ENCODE results near the gene DPP10. TPM values are rescaled to one million over a fixed set of nuclear protein-coding genes. Genes with fewer than 3 reads are reported as not detected.

DPP10 gene
- total and polyA plus RNA-seq, 4 experiments from 2014 or later, result not detected

DNA sequence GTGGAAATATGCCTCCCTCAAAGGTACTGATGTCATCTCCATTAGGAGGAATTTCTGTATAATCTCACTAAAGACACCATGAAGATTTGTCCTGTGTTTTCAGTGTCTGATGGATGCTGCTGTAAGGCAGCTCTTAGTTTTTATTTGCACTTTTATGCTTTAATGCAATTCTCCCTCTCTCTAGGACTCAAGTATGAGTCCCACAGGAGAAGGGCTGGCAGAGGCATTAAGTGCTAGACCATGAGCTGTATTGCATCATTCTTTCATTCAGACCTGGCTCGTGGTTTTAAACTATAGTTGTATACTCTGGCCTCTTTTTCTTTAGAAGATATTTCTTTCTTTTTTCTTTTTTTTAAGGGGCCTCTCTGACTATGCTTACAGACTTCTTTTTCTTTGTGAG, 805.6 kb downstream of the DPP10 start:
- H3K27ac Mint-ChIP-seq, result no peak overlapping the region
- H3K4me1 Mint-ChIP-seq, result no peaks in the 10 kb centered on the region
- no peaks in the 10 kb centered on the region for H3K27me3 ChIP-seq (ENCODE audit: insufficient read depth, low read length)
- no peaks in the 10 kb centered on the region for H3K4me1 ChIP-seq (ENCODE audit: insufficient read depth, low read length)
- H3K36me3 ChIP-seq (ENCODE audit: insufficient read depth, low read length), result no peaks in the 10 kb centered on the region
- no peak overlapping the region for H3K4me3 Mint-ChIP-seq
- intact Hi-C loops (cut with micrococcal nuclease), result no loop called here
- ChIA-PET CTCF (ENCODE audit: partially characterized antibody) (no interaction called here), POLR2A (ENCODE audit: partially characterized antibody) (no interaction called here)
- H3K4me3 ChIP-seq (ENCODE audit: low read length in 2 of 2), result no peak overlapping the region
- no peak overlapping the region for H3K27ac ChIP-seq (ENCODE audit: low read depth, low read length)
- no peaks in the 10 kb centered on the region for H3K9me3 ChIP-seq (ENCODE audit: control insufficient read depth in 1 of 2, low read length in 2 of 2)
- no peak for DNase-seq
- H3K27me3 Mint-ChIP-seq, result no peaks in the 10 kb centered on the region
- peaks cover 0 to 10% (median 5%) of the 10 kb centered on the region in 8 donors for H3K9me3 Mint-ChIP-seq
- H3K36me3 Mint-ChIP-seq, result no peaks in the 10 kb centered on the region

DNA sequence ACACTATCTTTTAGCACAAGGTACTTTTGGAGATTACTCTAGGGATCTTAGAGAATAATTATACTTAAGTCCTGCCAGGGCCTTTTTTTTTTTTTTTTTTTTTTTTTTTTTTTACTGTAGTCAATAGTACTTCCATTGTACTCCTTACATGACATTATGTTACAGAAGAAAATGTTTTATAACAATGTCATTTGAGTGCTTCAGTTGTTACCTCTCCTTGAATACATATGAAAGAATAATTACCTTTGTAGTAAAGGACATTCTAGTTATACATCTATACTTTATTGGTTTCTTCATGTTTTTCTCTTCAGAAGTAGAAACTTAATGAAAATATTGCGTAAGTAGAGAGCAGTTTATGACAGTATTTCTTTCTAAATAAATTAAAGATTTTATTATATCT, 834.9 kb downstream of the DPP10 start:
- no peaks in the 10 kb centered on the region for H3K4me1 ChIP-seq (ENCODE audit: insufficient read depth, low read length)
- POLR2A ChIA-PET (ENCODE audit: partially characterized antibody), result no interaction called here
- peaks cover 0 to 25% (median 7%) of the 10 kb centered on the region in 8 donors for H3K9me3 Mint-ChIP-seq
- no peaks in the 10 kb centered on the region for H3K27me3 Mint-ChIP-seq
- intact Hi-C loops (cut with micrococcal nuclease), result no loop called here
- DNase-seq, result no peak
- no peaks in the 10 kb centered on the region for H3K36me3 Mint-ChIP-seq
- H3K27me3 ChIP-seq (ENCODE audit: insufficient read depth, low read length), result no peaks in the 10 kb centered on the region
- H3K4me3 Mint-ChIP-seq, result no peak overlapping the region
- H3K4me3 ChIP-seq (ENCODE audit: low read length in 2 of 2), result no peak overlapping the region
- H3K9me3 ChIP-seq (ENCODE audit: control insufficient read depth in 1 of 2, low read length in 2 of 2), result no peaks in the 10 kb centered on the region
- H3K4me1 Mint-ChIP-seq, result no peaks in the 10 kb centered on the region
- H3K27ac ChIP-seq (ENCODE audit: low read depth, low read length), result no peak overlapping the region
- H3K27ac Mint-ChIP-seq, result no peak overlapping the region
- no peaks in the 10 kb centered on the region for H3K36me3 ChIP-seq (ENCODE audit: insufficient read depth, low read length)
- CTCF ChIA-PET (ENCODE audit: partially characterized antibody), result no interaction called here

DNA sequence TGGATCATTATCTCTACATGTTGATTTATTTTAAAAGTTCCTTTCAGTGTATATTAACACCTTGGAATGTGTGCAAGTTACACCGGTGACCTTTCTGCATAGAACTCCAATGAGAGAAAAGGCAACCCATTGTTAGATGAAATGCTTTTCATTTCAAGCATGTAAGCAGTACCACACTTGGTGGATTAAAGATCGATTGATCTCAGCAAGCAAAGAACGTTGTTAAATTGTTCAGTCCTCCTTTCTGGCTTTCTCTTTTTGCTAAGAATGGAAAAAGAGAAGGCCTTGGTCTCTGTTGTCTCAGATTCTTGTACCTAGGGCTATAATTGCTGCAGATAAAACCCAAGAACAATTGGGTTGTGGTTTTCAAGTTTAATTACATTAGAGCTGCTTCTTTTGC, 843.0 kb downstream of the DPP10 start:
- DNase-seq, result no peak
- Mint-ChIP-seq H3K27me3 (no peaks in the 10 kb centered on the region), H3K9me3 (peaks cover 0 to 8% (median 4%) of the 10 kb centered on the region in 8 donors), H3K4me1 (no peaks in the 10 kb centered on the region), H3K36me3 (no peaks in the 10 kb centered on the region), H3K4me3 (no peak overlapping the region), H3K27ac (no peak overlapping the region)
- Histone ChIP-seq H3K4me1 (ENCODE audit: insufficient read depth, low read length) (no peaks in the 10 kb centered on the region), H3K36me3 (ENCODE audit: insufficient read depth, low read length) (no peaks in the 10 kb centered on the region), H3K27ac (ENCODE audit: low read depth, low read length) (no peak overlapping the region), H3K4me3 (ENCODE audit: low read length in 2 of 2) (no peak overlapping the region), H3K27me3 (ENCODE audit: insufficient read depth, low read length) (no peaks in the 10 kb centered on the region), H3K9me3 (ENCODE audit: control insufficient read depth in 1 of 2, low read length in 2 of 2) (no peaks in the 10 kb centered on the region)
- POLR2A ChIA-PET (ENCODE audit: partially characterized antibody), result no interaction called here
- intact Hi-C loops (cut with micrococcal nuclease), result no loop called here
- CTCF ChIA-PET (ENCODE audit: partially characterized antibody), result no interaction called here

DNA sequence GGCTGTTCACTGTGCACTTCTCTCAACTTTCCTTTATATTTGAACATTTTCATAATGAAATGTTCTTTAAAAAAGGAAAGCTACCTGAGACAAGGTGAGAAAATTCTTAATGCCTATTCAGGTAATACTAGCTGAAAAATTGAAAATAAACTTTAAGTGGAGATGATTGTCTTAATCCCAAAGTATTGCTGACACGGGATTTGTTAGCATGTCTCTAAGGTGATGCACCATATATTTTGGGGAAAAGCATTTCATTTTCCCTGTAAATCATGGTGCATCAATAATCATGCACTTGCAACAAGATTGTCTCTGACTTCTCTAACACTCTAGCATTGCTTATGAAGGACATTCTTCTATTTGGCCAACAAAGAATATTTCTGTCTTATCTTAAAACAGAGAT, 848.0 kb downstream of the DPP10 start:
- H3K27me3 Mint-ChIP-seq, result no peaks in the 10 kb centered on the region
- H3K9me3 ChIP-seq (ENCODE audit: control insufficient read depth in 1 of 2, low read length in 2 of 2), result no peaks in the 10 kb centered on the region
- peaks cover 0 to 16% (median 3%) of the 10 kb centered on the region in 8 donors for H3K9me3 Mint-ChIP-seq
- DNase-seq, result no peak
- intact Hi-C loops (cut with micrococcal nuclease), result no loop called here
- POLR2A ChIA-PET (ENCODE audit: partially characterized antibody), result no interaction called here
- H3K27ac Mint-ChIP-seq, result no peak overlapping the region
- H3K4me3 Mint-ChIP-seq, result no peak overlapping the region
- H3K4me1 ChIP-seq (ENCODE audit: insufficient read depth, low read length), result no peaks in the 10 kb centered on the region
- no peak overlapping the region for H3K4me3 ChIP-seq (ENCODE audit: low read length in 2 of 2)
- no peaks in the 10 kb centered on the region for H3K4me1 Mint-ChIP-seq
- H3K27ac ChIP-seq (ENCODE audit: low read depth, low read length), result no peak overlapping the region
- H3K27me3 ChIP-seq (ENCODE audit: insufficient read depth, low read length), result no peaks in the 10 kb centered on the region
- H3K36me3 Mint-ChIP-seq, result no peaks in the 10 kb centered on the region
- CTCF ChIA-PET (ENCODE audit: partially characterized antibody), result no interaction called here
- no peaks in the 10 kb centered on the region for H3K36me3 ChIP-seq (ENCODE audit: insufficient read depth, low read length)

DNA sequence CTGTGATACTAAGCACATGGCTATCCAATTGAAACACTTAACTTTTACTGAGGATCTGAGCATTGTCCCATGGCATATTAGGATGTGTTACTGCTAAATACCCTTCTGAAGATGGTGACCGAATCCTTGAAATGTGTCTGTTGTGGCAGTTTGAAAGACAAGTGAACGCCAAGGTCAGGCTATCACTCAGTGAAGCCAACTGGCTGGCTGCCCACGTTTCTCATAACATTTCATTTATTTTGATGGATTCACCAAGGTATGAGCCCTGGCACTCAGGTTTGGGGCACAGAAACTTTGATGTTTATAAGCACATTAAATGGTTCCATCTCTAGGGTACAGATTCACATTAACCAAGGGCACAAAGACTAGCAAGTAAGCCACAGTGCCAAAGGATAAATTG, 850.3 kb downstream of the DPP10 start:
- intact Hi-C loops (cut with micrococcal nuclease), result no loop called here
- no peak overlapping the region for H3K27ac Mint-ChIP-seq
- peaks cover 0 to 13% (median 4%) of the 10 kb centered on the region in 8 donors for H3K9me3 Mint-ChIP-seq
- no peak overlapping the region for H3K4me3 Mint-ChIP-seq
- H3K36me3 ChIP-seq (ENCODE audit: insufficient read depth, low read length), result no peaks in the 10 kb centered on the region
- H3K27me3 ChIP-seq (ENCODE audit: insufficient read depth, low read length), result no peaks in the 10 kb centered on the region
- no peaks in the 10 kb centered on the region for H3K9me3 ChIP-seq (ENCODE audit: control insufficient read depth in 1 of 2, low read length in 2 of 2)
- POLR2A ChIA-PET (ENCODE audit: partially characterized antibody), result no interaction called here
- no peaks in the 10 kb centered on the region for H3K36me3 Mint-ChIP-seq
- CTCF ChIA-PET (ENCODE audit: partially characterized antibody), result no interaction called here
- DNase-seq, result no peak
- no peaks in the 10 kb centered on the region for H3K4me1 ChIP-seq (ENCODE audit: insufficient read depth, low read length)
- no peaks in the 10 kb centered on the region for H3K4me1 Mint-ChIP-seq
- no peak overlapping the region for H3K4me3 ChIP-seq (ENCODE audit: low read length in 2 of 2)
- H3K27ac ChIP-seq (ENCODE audit: low read depth, low read length), result no peak overlapping the region
- H3K27me3 Mint-ChIP-seq, result no peaks in the 10 kb centered on the region

DNA sequence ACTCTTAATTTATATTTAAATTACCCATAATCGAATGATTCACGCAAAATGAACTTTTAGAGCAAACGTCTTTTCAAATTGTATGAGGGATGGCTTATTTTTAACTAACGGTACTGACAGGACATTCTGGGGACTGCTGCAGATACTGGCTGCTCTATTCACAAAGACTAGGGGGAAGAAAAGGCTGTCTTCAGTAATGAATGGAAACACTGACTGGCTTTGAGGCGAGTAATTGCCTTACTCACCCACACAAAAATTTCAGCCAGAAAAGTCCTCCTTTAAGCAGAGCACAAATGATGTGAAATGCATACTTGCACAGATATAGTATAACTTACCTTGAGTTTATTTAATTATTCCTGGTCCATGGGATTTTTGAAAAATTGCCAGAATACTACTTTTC, 852.6 kb downstream of the DPP10 start:
- no peak overlapping the region for H3K27ac Mint-ChIP-seq
- ChIA-PET POLR2A (ENCODE audit: partially characterized antibody) (no interaction called here), CTCF (ENCODE audit: partially characterized antibody) (no interaction called here)
- intact Hi-C loops (cut with micrococcal nuclease), result no loop called here
- no peaks in the 10 kb centered on the region for H3K36me3 Mint-ChIP-seq
- H3K4me1 Mint-ChIP-seq, result no peaks in the 10 kb centered on the region
- Histone ChIP-seq H3K4me1 (ENCODE audit: insufficient read depth, low read length) (no peaks in the 10 kb centered on the region), H3K9me3 (ENCODE audit: control insufficient read depth in 1 of 2, low read length in 2 of 2) (no peaks in the 10 kb centered on the region), H3K4me3 (ENCODE audit: low read length in 2 of 2) (no peak overlapping the region), H3K27ac (ENCODE audit: low read depth, low read length) (no peak overlapping the region), H3K36me3 (ENCODE audit: insufficient read depth, low read length) (no peaks in the 10 kb centered on the region), H3K27me3 (ENCODE audit: insufficient read depth, low read length) (no peaks in the 10 kb centered on the region)
- peaks cover 0 to 14% (median 5%) of the 10 kb centered on the region in 8 donors for H3K9me3 Mint-ChIP-seq
- H3K27me3 Mint-ChIP-seq, result no peaks in the 10 kb centered on the region
- H3K4me3 Mint-ChIP-seq, result no peak overlapping the region
- DNase-seq, result no peak

DNA sequence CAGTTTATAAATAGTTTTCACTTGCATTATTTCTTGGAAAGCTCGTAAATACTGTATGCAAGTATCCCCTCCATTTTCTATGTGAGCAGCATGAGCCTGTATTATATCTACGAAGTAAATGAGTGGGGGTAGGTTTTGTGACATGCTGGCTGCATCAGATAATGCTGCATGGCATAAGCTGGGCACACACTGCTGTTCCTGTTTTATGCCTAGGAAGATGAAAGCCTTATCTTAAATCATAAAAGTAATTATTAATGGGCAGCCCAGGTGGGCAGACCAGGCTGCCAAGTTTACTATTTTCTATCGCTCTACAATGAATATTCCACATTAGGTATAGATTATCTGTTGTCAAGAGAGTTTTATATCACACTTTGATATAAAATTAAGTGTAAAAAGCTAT, 854.6 kb downstream of the DPP10 start:
- H3K9me3 Mint-ChIP-seq, result peaks cover 2 to 18% (median 9%) of the 10 kb centered on the region in 8 donors
- H3K9me3 ChIP-seq (ENCODE audit: control insufficient read depth in 1 of 2, low read length in 2 of 2), result no peaks in the 10 kb centered on the region
- ChIA-PET POLR2A (ENCODE audit: partially characterized antibody) (no interaction called here), CTCF (ENCODE audit: partially characterized antibody) (no interaction called here)
- no peak overlapping the region for H3K27ac ChIP-seq (ENCODE audit: low read depth, low read length)
- no peaks in the 10 kb centered on the region for H3K36me3 Mint-ChIP-seq
- H3K27ac Mint-ChIP-seq, result no peak overlapping the region
- no peaks in the 10 kb centered on the region for H3K27me3 Mint-ChIP-seq
- H3K36me3 ChIP-seq (ENCODE audit: insufficient read depth, low read length), result no peaks in the 10 kb centered on the region
- intact Hi-C loops (cut with micrococcal nuclease), result no loop called here
- H3K4me1 Mint-ChIP-seq, result no peaks in the 10 kb centered on the region
- DNase-seq, result no peak
- H3K4me3 ChIP-seq (ENCODE audit: low read length in 2 of 2), result no peak overlapping the region
- no peak overlapping the region for H3K4me3 Mint-ChIP-seq
- H3K27me3 ChIP-seq (ENCODE audit: insufficient read depth, low read length), result no peaks in the 10 kb centered on the region
- no peaks in the 10 kb centered on the region for H3K4me1 ChIP-seq (ENCODE audit: insufficient read depth, low read length)

DNA sequence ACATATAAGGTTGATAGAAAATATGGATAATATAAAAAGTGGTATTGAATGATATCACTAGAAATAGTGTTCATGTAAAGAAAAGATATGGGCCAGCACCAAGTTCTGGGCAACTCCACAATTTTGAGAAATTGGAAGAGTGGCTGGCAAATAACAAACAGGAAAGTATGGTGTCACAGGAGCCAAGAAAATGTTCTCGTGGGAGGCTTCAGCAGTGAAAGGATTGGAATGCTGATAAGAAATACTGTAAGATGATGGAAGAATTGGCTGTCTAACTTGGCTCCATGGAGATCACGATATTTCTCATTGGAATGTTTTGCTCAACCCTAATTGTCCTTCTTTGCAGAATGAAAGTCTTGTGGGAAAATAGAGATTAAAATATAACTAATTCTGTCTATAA, 856.8 kb downstream of the DPP10 start:
- CTCF ChIA-PET (ENCODE audit: partially characterized antibody), result no interaction called here
- no peak overlapping the region for H3K4me3 ChIP-seq (ENCODE audit: low read length in 2 of 2)
- H3K27ac ChIP-seq (ENCODE audit: low read depth, low read length), result no peak overlapping the region
- H3K27me3 ChIP-seq (ENCODE audit: insufficient read depth, low read length), result no peaks in the 10 kb centered on the region
- DNase-seq, result no peak
- H3K9me3 ChIP-seq (ENCODE audit: control insufficient read depth in 1 of 2, low read length in 2 of 2), result no peaks in the 10 kb centered on the region
- no peak overlapping the region for H3K4me3 Mint-ChIP-seq
- H3K36me3 ChIP-seq (ENCODE audit: insufficient read depth, low read length), result no peaks in the 10 kb centered on the region
- H3K27me3 Mint-ChIP-seq, result no peaks in the 10 kb centered on the region
- intact Hi-C loops (cut with micrococcal nuclease), result no loop called here
- H3K4me1 ChIP-seq (ENCODE audit: insufficient read depth, low read length), result no peaks in the 10 kb centered on the region
- no peak overlapping the region for H3K27ac Mint-ChIP-seq
- POLR2A ChIA-PET (ENCODE audit: partially characterized antibody), result no interaction called here
- H3K9me3 Mint-ChIP-seq, result peaks cover 2 to 18% (median 9%) of the 10 kb centered on the region in 8 donors
- no peaks in the 10 kb centered on the region for H3K4me1 Mint-ChIP-seq
- H3K36me3 Mint-ChIP-seq, result no peaks in the 10 kb centered on the region

All from CD4-positive, alpha-beta memory T cell (primary cell).